ENCODE results near the gene RHBDF2. TPM values are rescaled to one million over a fixed set of nuclear protein-coding genes. Genes with fewer than 3 reads are reported as not detected.

Gene RHBDF2
- total and polyA plus RNA-seq, 2 experiments from 2014 or later, result 8.7 to 18.7 TPM

DNA sequence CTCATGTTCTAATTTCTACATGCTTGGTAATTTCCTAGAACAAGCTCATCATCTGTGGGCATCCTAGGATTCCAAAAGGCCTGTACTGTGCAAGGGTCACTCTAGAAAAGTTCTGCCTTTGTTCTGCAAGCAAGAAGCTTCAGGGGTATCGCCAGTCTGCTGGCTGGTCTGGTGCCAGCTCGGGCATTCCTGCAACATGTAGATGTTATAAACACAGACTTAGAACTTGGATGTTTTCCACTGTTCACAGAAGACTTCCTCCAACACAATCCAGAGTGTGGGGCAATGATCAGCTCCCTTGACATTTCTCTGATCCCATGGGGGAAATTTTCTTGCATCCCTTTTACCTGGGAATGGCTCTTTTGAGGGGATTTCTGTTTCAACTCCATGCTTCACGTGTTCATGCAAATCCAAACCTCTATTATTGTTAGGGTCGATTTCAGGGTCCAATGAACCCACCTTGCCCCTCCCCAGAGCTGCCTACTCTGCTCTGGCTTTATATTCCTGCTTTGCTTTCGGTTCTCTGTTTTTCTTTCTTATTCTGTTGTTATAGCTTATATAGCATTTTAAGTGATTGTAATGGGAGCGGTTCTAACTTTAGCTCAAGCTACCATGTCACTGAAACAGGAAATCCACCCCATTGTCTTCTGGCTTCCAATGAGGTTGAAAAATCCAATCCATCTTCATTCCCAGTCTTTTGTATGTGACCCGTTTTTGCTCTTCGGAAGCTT lies 73.6 kb downstream of the RHBDF2 start:
- H3K9me3 ChIP-seq (ENCODE audit: low read depth), result no peaks in the 10 kb centered on the region
- no peak overlapping the region for H3K27ac ChIP-seq
- H3K4me3 ChIP-seq, result no peak overlapping the region
- DNase-seq (ENCODE audit: low read depth in 1 of 2, low spot score in 1 of 2), result peak in 1 of 2 donors; percentile 62
- TF ChIP-seq, protein P1, sequence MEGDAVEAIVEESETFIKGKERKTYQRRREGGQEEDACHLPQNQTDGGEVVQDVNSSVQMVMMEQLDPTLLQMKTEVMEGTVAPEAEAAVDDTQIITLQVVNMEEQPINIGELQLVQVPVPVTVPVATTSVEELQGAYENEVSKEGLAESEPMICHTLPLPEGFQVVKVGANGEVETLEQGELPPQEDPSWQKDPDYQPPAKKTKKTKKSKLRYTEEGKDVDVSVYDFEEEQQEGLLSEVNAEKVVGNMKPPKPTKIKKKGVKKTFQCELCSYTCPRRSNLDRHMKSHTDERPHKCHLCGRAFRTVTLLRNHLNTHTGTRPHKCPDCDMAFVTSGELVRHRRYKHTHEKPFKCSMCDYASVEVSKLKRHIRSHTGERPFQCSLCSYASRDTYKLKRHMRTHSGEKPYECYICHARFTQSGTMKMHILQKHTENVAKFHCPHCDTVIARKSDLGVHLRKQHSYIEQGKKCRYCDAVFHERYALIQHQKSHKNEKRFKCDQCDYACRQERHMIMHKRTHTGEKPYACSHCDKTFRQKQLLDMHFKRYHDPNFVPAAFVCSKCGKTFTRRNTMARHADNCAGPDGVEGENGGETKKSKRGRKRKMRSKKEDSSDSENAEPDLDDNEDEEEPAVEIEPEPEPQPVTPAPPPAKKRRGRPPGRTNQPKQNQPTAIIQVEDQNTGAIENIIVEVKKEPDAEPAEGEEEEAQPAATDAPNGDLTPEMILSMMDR (IDR thresholded peaks at IDR 0.05; ENCODE audit: low read depth, low read length), result no peak
- H3K27me3 ChIP-seq, result no peaks in the 10 kb centered on the region
- no peaks in the 10 kb centered on the region for H3K36me3 ChIP-seq
- H3K4me1 ChIP-seq (ENCODE audit: low read depth), result peaks cover 6% of the 10 kb centered on the region

DNA sequence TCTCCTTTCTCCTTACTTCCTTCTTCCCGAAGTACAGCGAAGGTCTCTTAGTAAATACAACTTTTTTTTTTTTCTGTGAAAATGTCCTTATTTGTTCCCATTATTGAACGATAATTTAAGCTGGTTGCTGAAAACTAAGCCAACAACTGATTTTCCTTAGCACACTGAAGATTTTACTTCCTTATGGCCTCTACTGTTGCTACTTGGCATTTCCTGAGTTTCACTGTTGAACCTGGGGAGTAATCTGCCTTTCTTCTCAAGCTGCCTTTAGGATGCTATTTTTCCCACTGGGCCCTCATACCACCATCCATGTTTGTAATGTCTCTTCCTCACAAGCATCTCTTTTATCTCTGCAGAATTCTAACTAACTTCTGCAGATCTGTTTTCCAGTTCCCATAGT lies 74.4 kb downstream of the RHBDF2 start:
- Histone ChIP-seq H3K27ac (no peak overlapping the region), H3K9me3 (ENCODE audit: low read depth) (no peaks in the 10 kb centered on the region), H3K27me3 (no peaks in the 10 kb centered on the region), H3K36me3 (no peaks in the 10 kb centered on the region), H3K4me1 (ENCODE audit: low read depth) (no peaks in the 10 kb centered on the region), H3K4me3 (no peak overlapping the region)
- no peak for DNase-seq (ENCODE audit: low read depth in 1 of 2, low spot score in 1 of 2)
- TF ChIP-seq, protein P1 (IDR thresholded peaks at IDR 0.05; ENCODE audit: low read depth, low read length), result no peak

DNA sequence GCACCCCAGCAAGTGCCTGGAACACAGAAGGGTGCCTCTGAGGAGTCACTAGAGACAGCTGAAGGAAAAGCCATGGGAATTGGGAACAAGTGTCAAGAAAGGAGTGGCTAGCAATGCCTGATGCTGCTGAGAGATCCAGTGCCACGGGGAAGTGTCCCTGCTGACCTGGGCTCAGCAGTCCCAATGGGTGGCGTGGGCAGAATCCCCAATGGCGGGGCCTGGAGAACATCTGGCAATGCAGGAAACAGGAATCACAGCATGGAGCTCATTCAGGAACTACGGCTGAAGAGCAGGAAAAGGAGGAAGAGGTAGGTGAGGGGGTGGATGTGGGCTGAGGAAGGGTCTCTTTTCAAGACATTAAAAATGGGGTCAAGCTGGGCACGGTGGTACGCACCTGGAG lies 78.4 kb downstream of the RHBDF2 start:
- Histone ChIP-seq H3K4me3 (no peak overlapping the region), H3K36me3 (no peaks in the 10 kb centered on the region), H3K4me1 (ENCODE audit: low read depth) (peaks cover 31% of the 10 kb centered on the region), H3K27me3 (no peaks in the 10 kb centered on the region), H3K27ac (peak overlapping the region; percentile 83), H3K9me3 (ENCODE audit: low read depth) (no peaks in the 10 kb centered on the region)
- TF ChIP-seq, protein P1 (IDR thresholded peaks at IDR 0.05; ENCODE audit: low read depth, low read length), result no peak
- no peak for DNase-seq (ENCODE audit: low read depth in 1 of 2, low spot score in 1 of 2)

DNA sequence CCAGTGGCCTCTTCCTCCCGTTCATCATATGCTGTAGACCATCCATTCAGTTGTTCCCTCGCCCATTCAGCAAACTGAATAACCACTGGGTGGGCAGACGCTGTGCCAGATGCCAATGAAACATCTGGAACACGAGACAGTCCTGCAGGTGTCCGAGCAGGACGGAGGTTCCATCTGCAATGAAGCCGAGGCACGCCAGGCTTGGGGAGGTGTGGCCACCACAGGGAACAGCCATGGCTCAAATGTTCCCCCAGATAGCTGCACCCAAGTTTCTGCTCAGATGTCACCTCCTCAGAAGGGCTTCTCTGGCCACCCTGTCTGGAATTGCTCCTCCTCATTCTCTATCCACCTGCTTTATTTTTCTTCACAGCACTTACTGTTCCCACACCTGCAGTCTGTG lies 78.8 kb downstream of the RHBDF2 start:
- H3K4me1 ChIP-seq (ENCODE audit: low read depth), result peaks cover 34% of the 10 kb centered on the region
- no peaks in the 10 kb centered on the region for H3K9me3 ChIP-seq (ENCODE audit: low read depth)
- peak overlapping the region; percentile 83 for H3K27ac ChIP-seq
- no peaks in the 10 kb centered on the region for H3K36me3 ChIP-seq
- DNase-seq (ENCODE audit: low read depth in 1 of 2, low spot score in 1 of 2), result no peak
- TF ChIP-seq, protein P1 (IDR thresholded peaks at IDR 0.05; ENCODE audit: low read depth, low read length), result no peak
- no peaks in the 10 kb centered on the region for H3K27me3 ChIP-seq
- no peak overlapping the region for H3K4me3 ChIP-seq

DNA sequence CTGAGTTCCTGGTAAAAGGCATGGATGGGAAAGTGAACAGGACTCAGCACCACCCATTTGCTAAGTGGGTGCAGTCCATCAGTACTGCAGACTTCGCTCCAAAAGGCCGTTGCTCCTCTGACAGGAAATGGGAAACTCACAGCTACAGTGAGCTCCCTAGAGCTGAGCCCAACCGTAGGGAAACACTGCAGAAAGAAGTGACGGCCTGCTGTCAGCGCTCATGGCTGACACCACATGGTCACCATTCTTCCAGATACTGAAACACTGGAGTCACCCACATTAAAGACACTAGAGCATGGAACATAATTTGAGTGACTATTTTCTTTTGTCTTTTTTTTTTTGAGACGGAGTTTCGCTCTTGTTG lies 80.2 kb downstream of the RHBDF2 start:
- H3K36me3 ChIP-seq, result no peaks in the 10 kb centered on the region
- no peak overlapping the region for H3K4me3 ChIP-seq
- H3K27ac ChIP-seq, result peak overlapping the region; percentile 83
- H3K27me3 ChIP-seq, result no peaks in the 10 kb centered on the region
- H3K4me1 ChIP-seq (ENCODE audit: low read depth), result peaks cover 34% of the 10 kb centered on the region
- DNase-seq (ENCODE audit: low read depth in 1 of 2, low spot score in 1 of 2), result peak; percentile 32 to 79
- H3K9me3 ChIP-seq (ENCODE audit: low read depth), result no peaks in the 10 kb centered on the region
- TF ChIP-seq, protein P1 (IDR thresholded peaks at IDR 0.05; ENCODE audit: low read depth, low read length), result no peak

Other genes with a start within 250 kb of the RHBDF2 start
- gene UBALD2, start 236.1 kb downstream of the RHBDF2 start, total RNA-seq, result 13.5 and 23.2 TPM in 2 replicates
- gene UBALD2, start 236.1 kb downstream of the RHBDF2 start, polyA plus RNA-seq, result 13.2 and 19.6 TPM in 2 replicates
- 6.4 and 6.8 TPM in 2 replicates for gene QRICH2, start 193.1 kb downstream of the RHBDF2 start, total RNA-seq
- gene QRICH2, start 193.1 kb downstream of the RHBDF2 start, polyA plus RNA-seq, result 2.2 and 5.0 TPM in 2 replicates
- gene PRPSAP1, start 147.5 kb downstream of the RHBDF2 start, total RNA-seq, result 59.5 and 63.5 TPM in 2 replicates
- 80.4 and 114 TPM in 2 replicates for gene PRPSAP1, start 147.5 kb downstream of the RHBDF2 start, polyA plus RNA-seq
- 19.4 and 24.3 TPM in 2 replicates for gene SPHK1, start 116.8 kb downstream of the RHBDF2 start, total RNA-seq
- 14.3 and 18.7 TPM in 2 replicates for gene SPHK1, start 116.8 kb downstream of the RHBDF2 start, polyA plus RNA-seq
- gene UBE2O, start 48.3 kb downstream of the RHBDF2 start, total RNA-seq, result 44.9 and 62.6 TPM in 2 replicates
- 28.5 and 31.9 TPM in 2 replicates for gene UBE2O, start 48.3 kb downstream of the RHBDF2 start, polyA plus RNA-seq
- 0.28 and 0.33 TPM in 2 replicates for gene AANAT, start 33.8 kb downstream of the RHBDF2 start, total RNA-seq
- gene AANAT, start 33.8 kb downstream of the RHBDF2 start, polyA plus RNA-seq, result 2.1 TPM in 1 of 2 replicates, not detected in the other
- gene CYGB, start 36.3 kb upstream of the RHBDF2 start, total RNA-seq, result 7.4 and 10.3 TPM in 2 replicates
- 3.5 and 11.9 TPM in 2 replicates for gene CYGB, start 36.3 kb upstream of the RHBDF2 start, polyA plus RNA-seq
- 7.3 and 7.7 TPM in 2 replicates for gene PRCD, start 38.6 kb upstream of the RHBDF2 start, total RNA-seq
- gene PRCD, start 38.6 kb upstream of the RHBDF2 start, polyA plus RNA-seq, result 13.3 and 14.4 TPM in 2 replicates
- gene ST6GALNAC2, start 84.4 kb upstream of the RHBDF2 start, total RNA-seq, result 0.11 and 1.0 TPM in 2 replicates
- 0.27 and 0.88 TPM in 2 replicates for gene ST6GALNAC2, start 84.4 kb upstream of the RHBDF2 start, polyA plus RNA-seq
- gene ST6GALNAC1, start 142.3 kb upstream of the RHBDF2 start, total RNA-seq, result 0.99 TPM in 1 of 2 replicates, not detected in the other
- not detected in 2 replicates for gene ST6GALNAC1, start 142.3 kb upstream of the RHBDF2 start, polyA plus RNA-seq
- 101 and 123 TPM in 2 replicates for gene MXRA7, start 209.5 kb upstream of the RHBDF2 start, total RNA-seq
- 164 and 178 TPM in 2 replicates for gene MXRA7, start 209.5 kb upstream of the RHBDF2 start, polyA plus RNA-seq
- gene JMJD6, start 225.2 kb upstream of the RHBDF2 start, total RNA-seq, result 23.5 and 25.1 TPM in 2 replicates
- gene JMJD6, start 225.2 kb upstream of the RHBDF2 start, polyA plus RNA-seq, result 25.3 and 33.6 TPM in 2 replicates
- 47.6 and 62.0 TPM in 2 replicates for gene METTL23, start 225.4 kb upstream of the RHBDF2 start, total RNA-seq
- gene METTL23, start 225.4 kb upstream of the RHBDF2 start, polyA plus RNA-seq, result 77.9 and 83.0 TPM in 2 replicates
- 398 and 520 TPM in 2 replicates for gene SRSF2, start 235.9 kb upstream of the RHBDF2 start, total RNA-seq
- 217 and 265 TPM in 2 replicates for gene SRSF2, start 235.9 kb upstream of the RHBDF2 start, polyA plus RNA-seq
- gene MFSD11, start 236.7 kb upstream of the RHBDF2 start, total RNA-seq, result 45.8 and 69.2 TPM in 2 replicates
- 55.6 and 68.1 TPM in 2 replicates for gene MFSD11, start 236.7 kb upstream of the RHBDF2 start, polyA plus RNA-seq

Measured in cardiac muscle cell (in vitro differentiated cells and primary cell).